Activated naive CD8-positive, alpha-beta T cell treated with anti-CD3 and anti-CD28 coated beads, Interleukin-2, amount 10 ng/mL, durations not matched to agents 7 days and 5 days (primary cell): ENCODE results near the gene CCDC85B. TPM values are rescaled to one million over a fixed set of nuclear protein-coding genes. Genes with fewer than 3 reads are reported as not detected.

Source experiments
- ATAC-seq: fragments of 150-1000 bp; cut with Tn5 transposase; one replicate; pipeline ENCODE4 v1.10.0; 2021; ENCODE audit warnings: low read depth, moderate library complexity
- POLR2A ChIA-PET: fragments of 350-600 bp; sonication (Branson Sonifier 250); formaldehyde crosslinking; loops from one replicate; lab custom pipeline; 2021; ENCODE audit warnings: antibody characterized with exemption; lab: Charles Lee
- DNase-seq: peaks from one replicate; pipeline ENCODE4 v3.0.0; 2021
- H3K27ac Mint-ChIP-seq: one replicate; pipeline ENCODE4 v1.8.0; 2022; ENCODE audit warnings: mild to moderate bottlenecking, mixed read lengths
- H3K27me3 Mint-ChIP-seq: one replicate; pipeline ENCODE4 v1.8.0; 2022; ENCODE audit warnings: mild to moderate bottlenecking, moderate library complexity, mixed read lengths
- H3K36me3 Mint-ChIP-seq: one replicate; pipeline ENCODE4 v1.8.0; 2021; ENCODE audit warnings: mild to moderate bottlenecking, mixed read lengths
- H3K4me1 Mint-ChIP-seq: one replicate; pipeline ENCODE4 v1.8.0; 2021; ENCODE audit warnings: mixed read lengths
- H3K4me3 Mint-ChIP-seq: one replicate; pipeline ENCODE4 v1.8.0; 2022; ENCODE audit warnings: mild to moderate bottlenecking, moderate library complexity, mixed read lengths
- H3K9me3 Mint-ChIP-seq: one replicate; pipeline ENCODE4 v1.8.0; 2021; ENCODE audit warnings: mixed read lengths
- total RNA-seq, 2 experiments: library from RNA; stranded (reverse); gene quantifications; one replicate each; pipeline ENCODE4 v1.2.3, GENCODE V29; 2021

The CCDC85B gene
- total RNA-seq, 2 experiments from 2014 or later: 59.8 to 66.3 TPM

GRCh38 chr11:65859812-65860277, 30.6 kb upstream of the CCDC85B start:
- no peak for DNase-seq
- Mint-ChIP-seq H3K27me3 (no peaks in the 10 kb centered on the region), H3K9me3 (no peaks in the 10 kb centered on the region), H3K27ac (peak overlapping the region; percentile 98), H3K36me3 (peaks cover 28% of the 10 kb centered on the region), H3K4me1 (peaks cover 34% of the 10 kb centered on the region), H3K4me3 (peak overlapping the region; percentile 91)
- peak; percentile 0 for ATAC-seq
- POLR2A ChIA-PET: interaction anchor here (0.6 to 8.3 kb wide), 34 partner anchors 7 to 607 kb away, joined by 3 to 304 read pairs (median 5); partner anchors contain the start of genes AP5B1, BANF1, CCDC85B and CD248

- Mint-ChIP-seq H3K9me3 (no peaks in the 10 kb centered on the region), H3K27me3 (no peaks in the 10 kb centered on the region), H3K27ac (peak within 1 kb of the TSS; percentile 98), H3K4me1 (peaks cover 38% of the 10 kb centered on the region), H3K4me3 (peak within 1 kb of the TSS; percentile 91), H3K36me3 (peaks cover 26% of the 10 kb centered on the region)
- POLR2A ChIA-PET: interaction anchor here (0.6 to 8.3 kb wide), 27 partner anchors 8 to 393 kb away, joined by 3 to 304 read pairs (median 7); partner anchors contain the start of genes AP5B1, CCDC85B, CTSW and EFEMP2
- peak; percentile 98 for DNase-seq
- peak; percentile 30 for ATAC-seq
Measured at GRCh38 chr11:65860278-65861164, 30.0 kb upstream of the CCDC85B start, which contains the start of gene MUS81. MUS81 (plus strand) TSS chr11:65860433; CDS start chr11:65860754, 321 bp downstream.

- no peak for ATAC-seq
- POLR2A ChIA-PET: interaction anchor here (0.7 to 8.3 kb wide), 13 partner anchors 8 to 392 kb away, joined by 3 to 304 read pairs (median 7); partner anchors contain the start of genes CCDC85B, CTSW, EFEMP2 and FIBP
- peaks cover 32% of the 10 kb centered on the region for H3K4me1 Mint-ChIP-seq
- no peaks in the 10 kb centered on the region for H3K27me3 Mint-ChIP-seq
- H3K36me3 Mint-ChIP-seq: peaks cover 20% of the 10 kb centered on the region
- H3K9me3 Mint-ChIP-seq: no peaks in the 10 kb centered on the region
- no peak for DNase-seq
- H3K27ac Mint-ChIP-seq: peak overlapping the region; percentile 98
- H3K4me3 Mint-ChIP-seq: peak overlapping the region; percentile 91
Measured at GRCh38 chr11:65861165-65861505, 29.3 kb upstream of the CCDC85B start.

GRCh38 chr11:65861533-65862183, 28.8 kb upstream of the CCDC85B start:
- Mint-ChIP-seq H3K27me3 (no peaks in the 10 kb centered on the region), H3K27ac (peak overlapping the region; percentile 98), H3K4me1 (peaks cover 27% of the 10 kb centered on the region), H3K36me3 (peaks cover 14% of the 10 kb centered on the region), H3K4me3 (peak overlapping the region; percentile 91), H3K9me3 (no peaks in the 10 kb centered on the region)
- POLR2A ChIA-PET: interaction anchor here (0.8 to 8.3 kb wide), 7 partner anchors 9 to 363 kb away, joined by 3 to 304 read pairs (median 30); partner anchors contain the start of genes CCDC85B, CTSW, EFEMP2 and FIBP
- DNase-seq (peak; percentile 31), ATAC-seq (no peak)

- Mint-ChIP-seq H3K27ac (peak overlapping the region; percentile 70), H3K4me3 (peak overlapping the region; percentile 91), H3K4me1 (peaks cover 25% of the 10 kb centered on the region), H3K9me3 (no peaks in the 10 kb centered on the region), H3K27me3 (no peaks in the 10 kb centered on the region), H3K36me3 (peaks cover 14% of the 10 kb centered on the region)
- peak; percentile 28 for DNase-seq
- POLR2A ChIA-PET: interaction anchor here (1.7 to 8.3 kb wide), 4 partner anchors 9 to 56 kb away, joined by 4 to 304 read pairs (median 99); partner anchors contain the start of genes CCDC85B, EFEMP2 and FIBP
- no peak for ATAC-seq
Measured at GRCh38 chr11:65862191-65862735, 28.2 kb upstream of the CCDC85B start.

GRCh38 chr11:65862941-65863888, 27.3 kb upstream of the CCDC85B start:
- POLR2A ChIA-PET: interaction anchor here (1.7 to 8.3 kb wide), 4 partner anchors 8 to 55 kb away, joined by 4 to 304 read pairs (median 99); partner anchors contain the start of genes CCDC85B, EFEMP2 and FIBP
- H3K27me3 Mint-ChIP-seq: no peaks in the 10 kb centered on the region
- peaks cover 17% of the 10 kb centered on the region for H3K36me3 Mint-ChIP-seq
- no peak for ATAC-seq
- peak overlapping the region; percentile 70 for H3K27ac Mint-ChIP-seq
- peaks cover 26% of the 10 kb centered on the region for H3K4me1 Mint-ChIP-seq
- H3K4me3 Mint-ChIP-seq: peak overlapping the region; percentile 63
- H3K9me3 Mint-ChIP-seq: no peaks in the 10 kb centered on the region
- peak; percentile 22 for DNase-seq

GRCh38 chr11:65863889-65864705, 26.4 kb upstream of the CCDC85B start:
- POLR2A ChIA-PET: interaction anchor here (1.2 to 8.3 kb wide), 5 partner anchors 7 to 54 kb away, joined by 4 to 304 read pairs (median 22); partner anchors contain the start of genes CCDC85B, EFEMP2 and FIBP
- Mint-ChIP-seq H3K27ac (no peak overlapping the region), H3K27me3 (no peaks in the 10 kb centered on the region), H3K4me3 (no peak overlapping the region), H3K9me3 (no peaks in the 10 kb centered on the region), H3K4me1 (peaks cover 23% of the 10 kb centered on the region), H3K36me3 (peaks cover 17% of the 10 kb centered on the region)
- DNase-seq: no peak
- no peak for ATAC-seq

GRCh38 chr11:65864706-65865471, 25.6 kb upstream of the CCDC85B start:
- H3K36me3 Mint-ChIP-seq: peaks cover 17% of the 10 kb centered on the region
- POLR2A ChIA-PET: interaction anchor here (1.2 to 8.3 kb wide), 2 partner anchors 13 to 25 kb away, joined by 4 to 304 read pairs; partner anchors contain the start of genes CCDC85B and FIBP
- H3K4me1 Mint-ChIP-seq: peaks cover 24% of the 10 kb centered on the region
- no peaks in the 10 kb centered on the region for H3K27me3 Mint-ChIP-seq
- ATAC-seq: no peak
- H3K9me3 Mint-ChIP-seq: no peaks in the 10 kb centered on the region
- no peak overlapping the region for H3K27ac Mint-ChIP-seq
- no peak overlapping the region for H3K4me3 Mint-ChIP-seq
- no peak for DNase-seq

GRCh38 chr11:65865550-65866172, 24.8 kb upstream of the CCDC85B start:
- Mint-ChIP-seq H3K27ac (no peak overlapping the region), H3K36me3 (peaks cover 17% of the 10 kb centered on the region), H3K9me3 (no peaks in the 10 kb centered on the region), H3K4me1 (peaks cover 28% of the 10 kb centered on the region), H3K4me3 (no peak overlapping the region), H3K27me3 (no peaks in the 10 kb centered on the region)
- DNase-seq: no peak
- POLR2A ChIA-PET: interaction anchor here (0.5 to 1.6 kb wide), 3 partner anchors 8 to 65 kb away, joined by 3 to 8 read pairs (median 4); partner anchors contain the start of gene CFL1
- ATAC-seq: no peak
